Stomach (tissue), 4 donors: ENCODE results near the gene CHCHD2.

Source experiments
- EP300 ChIP-seq: sonication (generic); formaldehyde crosslinking; IDR thresholded peaks from one replicate; pipeline ENCODE4 v1.6.1; 2017; ENCODE audit warnings: antibody characterized with exemption
- POLR2A ChIP-seq, 4 donors: fragments of 450-650 bp; IDR thresholded peaks; one replicate each; pipeline ENCODE4 v1.6.1; 2016; ENCODE audit warnings: antibody characterized with exemption in 4 of 4, control low read depth in 2 of 4, mild to moderate bottlenecking in 1 of 4, moderate library complexity in 1 of 4
- TF ChIP-seq, protein P1 (sequence below), 7 experiments: fragments of 450-650 bp in 4 of 7; fragments of 200-600 bp in 3 of 7; sonication (generic) in 3 of 7; IDR thresholded peaks; one replicate each; pipeline ENCODE4 v1.5.1; 2016 to 2019; ENCODE audit warnings: antibody characterized with exemption in 7 of 7, control low read depth in 2 of 7, mild to moderate bottlenecking in 1 of 7

GRCh38 chr7:56091591-56091990 lies 14.7 kb downstream of the CHCHD2 start:
- TF ChIP-seq POLR2A (IDR thresholded peaks at IDR 0.05), result no peak
- TF ChIP-seq, protein P1, sequence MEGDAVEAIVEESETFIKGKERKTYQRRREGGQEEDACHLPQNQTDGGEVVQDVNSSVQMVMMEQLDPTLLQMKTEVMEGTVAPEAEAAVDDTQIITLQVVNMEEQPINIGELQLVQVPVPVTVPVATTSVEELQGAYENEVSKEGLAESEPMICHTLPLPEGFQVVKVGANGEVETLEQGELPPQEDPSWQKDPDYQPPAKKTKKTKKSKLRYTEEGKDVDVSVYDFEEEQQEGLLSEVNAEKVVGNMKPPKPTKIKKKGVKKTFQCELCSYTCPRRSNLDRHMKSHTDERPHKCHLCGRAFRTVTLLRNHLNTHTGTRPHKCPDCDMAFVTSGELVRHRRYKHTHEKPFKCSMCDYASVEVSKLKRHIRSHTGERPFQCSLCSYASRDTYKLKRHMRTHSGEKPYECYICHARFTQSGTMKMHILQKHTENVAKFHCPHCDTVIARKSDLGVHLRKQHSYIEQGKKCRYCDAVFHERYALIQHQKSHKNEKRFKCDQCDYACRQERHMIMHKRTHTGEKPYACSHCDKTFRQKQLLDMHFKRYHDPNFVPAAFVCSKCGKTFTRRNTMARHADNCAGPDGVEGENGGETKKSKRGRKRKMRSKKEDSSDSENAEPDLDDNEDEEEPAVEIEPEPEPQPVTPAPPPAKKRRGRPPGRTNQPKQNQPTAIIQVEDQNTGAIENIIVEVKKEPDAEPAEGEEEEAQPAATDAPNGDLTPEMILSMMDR (IDR thresholded peaks at IDR 0.05), result no peak
- no peak for TF ChIP-seq EP300
